ENCODE measurements around the gene BMPR1A.

DNA sequence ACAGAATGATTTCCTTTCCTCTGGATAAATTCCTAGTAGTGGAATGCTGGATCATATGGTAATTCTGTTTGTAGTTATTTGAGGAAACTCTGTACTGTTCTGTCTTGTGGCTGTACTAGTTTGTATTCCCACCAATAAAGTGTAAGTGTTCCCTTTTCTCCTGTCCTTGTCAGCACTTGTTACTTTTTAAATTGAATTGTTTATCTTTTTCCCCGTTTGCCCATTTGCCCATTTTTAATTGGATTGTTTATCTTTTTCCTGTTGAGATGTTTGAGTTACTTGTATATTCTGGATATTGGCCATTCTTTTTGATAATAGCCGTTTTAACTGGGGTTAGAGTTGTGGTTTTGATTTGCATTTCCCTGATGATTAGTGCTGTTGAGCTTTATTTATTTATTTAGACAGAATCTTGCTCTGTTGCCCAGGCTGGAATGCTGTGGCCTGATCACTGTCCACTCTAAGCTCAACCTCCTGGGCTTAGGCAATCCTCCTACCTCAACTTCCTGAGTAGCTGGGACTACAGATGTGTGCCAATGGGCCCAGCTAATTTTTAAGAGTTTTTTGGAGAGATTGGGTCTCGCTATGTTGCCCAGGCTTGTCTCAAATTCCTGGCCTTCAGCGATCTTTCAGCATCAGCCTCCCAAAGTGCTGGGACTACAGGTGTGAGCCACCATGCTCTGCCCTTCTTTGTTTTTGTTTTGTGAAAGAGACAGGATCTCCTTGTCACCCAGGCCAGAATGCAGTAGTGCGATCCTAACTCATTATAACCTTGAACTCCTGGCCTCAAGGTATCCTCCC, 23.0 kb downstream of the BMPR1A start:
- TF ChIP-seq, protein P1, sequence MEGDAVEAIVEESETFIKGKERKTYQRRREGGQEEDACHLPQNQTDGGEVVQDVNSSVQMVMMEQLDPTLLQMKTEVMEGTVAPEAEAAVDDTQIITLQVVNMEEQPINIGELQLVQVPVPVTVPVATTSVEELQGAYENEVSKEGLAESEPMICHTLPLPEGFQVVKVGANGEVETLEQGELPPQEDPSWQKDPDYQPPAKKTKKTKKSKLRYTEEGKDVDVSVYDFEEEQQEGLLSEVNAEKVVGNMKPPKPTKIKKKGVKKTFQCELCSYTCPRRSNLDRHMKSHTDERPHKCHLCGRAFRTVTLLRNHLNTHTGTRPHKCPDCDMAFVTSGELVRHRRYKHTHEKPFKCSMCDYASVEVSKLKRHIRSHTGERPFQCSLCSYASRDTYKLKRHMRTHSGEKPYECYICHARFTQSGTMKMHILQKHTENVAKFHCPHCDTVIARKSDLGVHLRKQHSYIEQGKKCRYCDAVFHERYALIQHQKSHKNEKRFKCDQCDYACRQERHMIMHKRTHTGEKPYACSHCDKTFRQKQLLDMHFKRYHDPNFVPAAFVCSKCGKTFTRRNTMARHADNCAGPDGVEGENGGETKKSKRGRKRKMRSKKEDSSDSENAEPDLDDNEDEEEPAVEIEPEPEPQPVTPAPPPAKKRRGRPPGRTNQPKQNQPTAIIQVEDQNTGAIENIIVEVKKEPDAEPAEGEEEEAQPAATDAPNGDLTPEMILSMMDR (IDR thresholded peaks at IDR 0.05): no peak
- TF ChIP-seq, protein P2, sequence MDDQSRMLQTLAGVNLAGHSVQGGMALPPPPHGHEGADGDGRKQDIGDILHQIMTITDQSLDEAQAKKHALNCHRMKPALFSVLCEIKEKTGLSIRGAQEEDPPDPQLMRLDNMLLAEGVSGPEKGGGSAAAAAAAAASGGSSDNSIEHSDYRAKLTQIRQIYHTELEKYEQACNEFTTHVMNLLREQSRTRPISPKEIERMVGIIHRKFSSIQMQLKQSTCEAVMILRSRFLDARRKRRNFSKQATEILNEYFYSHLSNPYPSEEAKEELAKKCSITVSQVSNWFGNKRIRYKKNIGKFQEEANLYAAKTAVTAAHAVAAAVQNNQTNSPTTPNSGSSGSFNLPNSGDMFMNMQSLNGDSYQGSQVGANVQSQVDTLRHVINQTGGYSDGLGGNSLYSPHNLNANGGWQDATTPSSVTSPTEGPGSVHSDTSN (IDR thresholded peaks at IDR 0.05): no peak
- TF ChIP-seq, protein P3, sequence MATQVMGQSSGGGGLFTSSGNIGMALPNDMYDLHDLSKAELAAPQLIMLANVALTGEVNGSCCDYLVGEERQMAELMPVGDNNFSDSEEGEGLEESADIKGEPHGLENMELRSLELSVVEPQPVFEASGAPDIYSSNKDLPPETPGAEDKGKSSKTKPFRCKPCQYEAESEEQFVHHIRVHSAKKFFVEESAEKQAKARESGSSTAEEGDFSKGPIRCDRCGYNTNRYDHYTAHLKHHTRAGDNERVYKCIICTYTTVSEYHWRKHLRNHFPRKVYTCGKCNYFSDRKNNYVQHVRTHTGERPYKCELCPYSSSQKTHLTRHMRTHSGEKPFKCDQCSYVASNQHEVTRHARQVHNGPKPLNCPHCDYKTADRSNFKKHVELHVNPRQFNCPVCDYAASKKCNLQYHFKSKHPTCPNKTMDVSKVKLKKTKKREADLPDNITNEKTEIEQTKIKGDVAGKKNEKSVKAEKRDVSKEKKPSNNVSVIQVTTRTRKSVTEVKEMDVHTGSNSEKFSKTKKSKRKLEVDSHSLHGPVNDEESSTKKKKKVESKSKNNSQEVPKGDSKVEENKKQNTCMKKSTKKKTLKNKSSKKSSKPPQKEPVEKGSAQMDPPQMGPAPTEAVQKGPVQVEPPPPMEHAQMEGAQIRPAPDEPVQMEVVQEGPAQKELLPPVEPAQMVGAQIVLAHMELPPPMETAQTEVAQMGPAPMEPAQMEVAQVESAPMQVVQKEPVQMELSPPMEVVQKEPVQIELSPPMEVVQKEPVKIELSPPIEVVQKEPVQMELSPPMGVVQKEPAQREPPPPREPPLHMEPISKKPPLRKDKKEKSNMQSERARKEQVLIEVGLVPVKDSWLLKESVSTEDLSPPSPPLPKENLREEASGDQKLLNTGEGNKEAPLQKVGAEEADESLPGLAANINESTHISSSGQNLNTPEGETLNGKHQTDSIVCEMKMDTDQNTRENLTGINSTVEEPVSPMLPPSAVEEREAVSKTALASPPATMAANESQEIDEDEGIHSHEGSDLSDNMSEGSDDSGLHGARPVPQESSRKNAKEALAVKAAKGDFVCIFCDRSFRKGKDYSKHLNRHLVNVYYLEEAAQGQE (IDR thresholded peaks at IDR 0.05): no peak
- TF ChIP-seq SREBF2 (IDR thresholded peaks at IDR 0.05) (no peak), EP300 (IDR thresholded peaks at IDR 0.05) (no peak), NR3C1 (IDR thresholded peaks at IDR 0.05) (no peak), JUN (IDR thresholded peaks at IDR 0.05) (no peak)
- TF ChIP-seq, protein P4, sequence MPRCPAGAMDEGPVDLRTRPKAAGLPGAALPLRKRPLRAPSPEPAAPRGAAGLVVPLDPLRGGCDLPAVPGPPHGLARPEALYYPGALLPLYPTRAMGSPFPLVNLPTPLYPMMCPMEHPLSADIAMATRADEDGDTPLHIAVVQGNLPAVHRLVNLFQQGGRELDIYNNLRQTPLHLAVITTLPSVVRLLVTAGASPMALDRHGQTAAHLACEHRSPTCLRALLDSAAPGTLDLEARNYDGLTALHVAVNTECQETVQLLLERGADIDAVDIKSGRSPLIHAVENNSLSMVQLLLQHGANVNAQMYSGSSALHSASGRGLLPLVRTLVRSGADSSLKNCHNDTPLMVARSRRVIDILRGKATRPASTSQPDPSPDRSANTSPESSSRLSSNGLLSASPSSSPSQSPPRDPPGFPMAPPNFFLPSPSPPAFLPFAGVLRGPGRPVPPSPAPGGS (IDR thresholded peaks at IDR 0.05): no peak
